ENCODE measurements around the gene CEP164.

DNA sequence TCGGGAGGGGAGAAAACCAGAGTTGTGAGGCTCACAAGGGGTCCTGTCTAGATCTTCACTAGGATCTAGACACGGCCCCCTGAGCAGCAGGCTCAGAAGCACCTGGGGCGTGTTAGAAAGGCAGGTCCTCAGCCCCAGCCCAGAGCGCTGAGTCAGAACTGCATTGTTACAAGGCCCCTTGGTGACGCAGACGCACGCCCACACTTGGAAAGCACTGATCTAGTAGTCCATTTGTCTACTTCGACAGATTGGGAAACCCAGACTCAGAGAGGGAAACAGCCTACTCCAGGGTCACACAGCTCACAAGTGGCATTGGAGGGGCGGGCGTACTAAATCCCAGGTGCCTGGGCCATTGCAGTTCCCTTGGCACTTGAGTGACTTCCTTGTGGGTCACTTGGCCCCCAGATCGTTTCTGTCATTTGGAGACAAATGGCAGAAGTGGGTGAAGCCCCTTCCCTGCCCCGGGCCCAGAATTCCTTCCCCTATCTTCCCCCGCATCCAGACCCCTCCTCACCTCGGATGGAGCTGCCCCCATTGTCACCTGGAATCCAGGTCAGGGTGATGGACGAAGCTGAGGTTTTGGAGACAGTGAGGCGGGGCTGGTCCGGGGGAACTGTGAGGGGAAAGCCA is 110.8 kb downstream of the CEP164 start:
- no peak for TF ChIP-seq NANOG (IDR thresholded peaks at IDR 0.05; ENCODE audit: insufficient read depth, low read depth, low read length, poor library complexity, severe bottlenecking)
- TF ChIP-seq MAFK (IDR thresholded peaks at IDR 0.05; ENCODE audit: low read depth, low read length) = no peak
- TF ChIP-seq EZH2 (IDR thresholded peaks at IDR 0.05; ENCODE audit: low read depth, low read length, severe bottlenecking) = no peak
- no peak for TF ChIP-seq EP300 (IDR thresholded peaks at IDR 0.05; ENCODE audit: borderline replicate concordance in 1 of 2, low read depth in 2 of 2, low read length in 2 of 2)
- TF ChIP-seq POLR2A (IDR thresholded peaks at IDR 0.05; ENCODE audit: control extremely low read depth in 1 of 2, low read depth in 2 of 2, low read length in 2 of 2) = no peak
- no peak for TF ChIP-seq BRCA1 (IDR thresholded peaks at IDR 0.05; ENCODE audit: low read depth, low read length)
